GM18951 (cell line): ENCODE measurements around the gene RAD51B.

Experiments
- POLR2A ChIP-seq: IDR thresholded peaks from 4 replicates; pipeline ENCODE4 v1.6.1; 2011; ENCODE audit warnings: mild to moderate bottlenecking; ENCODE audit not compliant: insufficient read length, insufficient read depth; ENCODE audit errors: extremely low read depth
- in situ Hi-C: fragments of 300-500 bp; cut with MboI; formaldehyde crosslinking; loops from one replicate; pipeline ENCODE4 v1.12.0; 2022; ENCODE audit warnings: low sequenced_read_pairs, mixed read lengths, inconsistent platforms; ENCODE audit not compliant: unreplicated experiment

RAD51B gene

DNA sequence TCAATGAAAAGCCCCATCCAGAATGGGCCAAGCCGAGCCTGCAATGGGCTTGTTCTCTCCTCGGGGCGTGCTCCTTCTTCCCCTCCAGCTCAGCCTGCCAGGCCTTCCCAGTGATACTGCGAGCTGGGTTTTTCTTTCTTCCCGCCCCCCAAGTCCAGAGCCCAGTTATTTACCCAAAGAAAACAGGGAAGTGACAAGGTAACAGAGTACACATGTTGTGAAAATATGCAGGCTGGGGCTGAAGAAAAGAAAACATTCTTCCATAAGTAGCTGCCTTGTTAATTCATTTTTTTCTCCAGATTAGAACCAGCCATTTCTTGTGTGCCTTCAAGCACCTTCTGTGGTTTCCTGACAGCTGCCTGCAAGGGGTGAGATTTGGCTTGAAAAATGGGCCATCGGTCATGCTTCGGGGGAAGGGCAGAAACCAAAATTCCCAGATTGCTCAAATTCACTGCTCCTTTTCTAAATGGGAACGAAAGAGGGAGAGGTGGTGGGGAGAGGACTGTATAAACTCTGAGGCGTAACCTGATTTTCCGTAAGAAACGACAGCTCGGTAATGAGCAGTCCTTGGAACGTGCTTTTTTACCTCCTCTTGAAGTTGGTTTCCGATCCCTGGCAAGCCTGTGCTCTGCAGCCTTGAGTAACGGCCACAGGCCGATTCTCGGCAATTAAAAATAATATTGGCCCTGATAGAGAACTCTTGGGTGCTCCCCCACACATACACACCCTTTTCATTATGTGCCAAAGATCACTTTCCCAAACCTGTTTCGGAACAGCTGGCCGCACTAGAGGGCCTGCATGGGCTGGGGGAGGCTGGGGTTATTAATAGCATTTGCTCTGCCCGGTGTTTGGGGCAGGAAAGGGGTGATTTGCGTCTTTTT is 743.9 kb downstream of the RAD51B start:
- in situ Hi-C loops, result no loop called here
- no peak for TF ChIP-seq POLR2A

DNA sequence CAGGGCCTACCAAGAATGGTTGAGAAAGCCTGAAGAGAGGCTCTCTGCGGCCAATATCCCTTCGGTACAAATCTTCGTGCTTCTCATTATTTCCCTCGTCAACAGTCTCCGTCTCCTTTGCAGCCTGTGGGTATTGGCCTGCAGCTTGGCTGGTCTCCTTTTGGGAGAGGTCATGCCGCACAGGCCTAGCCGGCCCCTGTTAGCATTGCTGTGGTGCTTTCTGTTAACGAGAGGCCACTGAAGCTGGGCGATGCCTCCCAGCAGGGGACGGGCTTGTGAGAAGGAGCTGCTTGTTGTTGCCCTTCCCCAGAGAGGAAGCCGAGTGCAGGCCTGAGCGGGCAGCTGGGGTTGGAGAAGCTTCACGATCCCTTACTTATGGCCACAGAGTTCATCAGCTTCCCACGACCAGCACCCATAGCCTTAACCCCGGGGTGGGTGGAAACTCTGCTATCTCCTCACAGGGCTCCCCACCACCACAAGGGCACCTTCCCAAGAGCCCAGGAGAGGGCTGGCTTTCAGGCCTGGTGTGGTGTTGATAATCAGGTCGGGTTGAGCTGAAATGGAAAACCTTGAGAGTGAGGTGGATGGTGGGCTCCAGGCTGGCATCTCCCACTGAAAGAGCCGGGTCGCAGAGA is 744.7 kb downstream of the RAD51B start:
- no peak for TF ChIP-seq POLR2A
- in situ Hi-C loops, result no loop called here

DNA sequence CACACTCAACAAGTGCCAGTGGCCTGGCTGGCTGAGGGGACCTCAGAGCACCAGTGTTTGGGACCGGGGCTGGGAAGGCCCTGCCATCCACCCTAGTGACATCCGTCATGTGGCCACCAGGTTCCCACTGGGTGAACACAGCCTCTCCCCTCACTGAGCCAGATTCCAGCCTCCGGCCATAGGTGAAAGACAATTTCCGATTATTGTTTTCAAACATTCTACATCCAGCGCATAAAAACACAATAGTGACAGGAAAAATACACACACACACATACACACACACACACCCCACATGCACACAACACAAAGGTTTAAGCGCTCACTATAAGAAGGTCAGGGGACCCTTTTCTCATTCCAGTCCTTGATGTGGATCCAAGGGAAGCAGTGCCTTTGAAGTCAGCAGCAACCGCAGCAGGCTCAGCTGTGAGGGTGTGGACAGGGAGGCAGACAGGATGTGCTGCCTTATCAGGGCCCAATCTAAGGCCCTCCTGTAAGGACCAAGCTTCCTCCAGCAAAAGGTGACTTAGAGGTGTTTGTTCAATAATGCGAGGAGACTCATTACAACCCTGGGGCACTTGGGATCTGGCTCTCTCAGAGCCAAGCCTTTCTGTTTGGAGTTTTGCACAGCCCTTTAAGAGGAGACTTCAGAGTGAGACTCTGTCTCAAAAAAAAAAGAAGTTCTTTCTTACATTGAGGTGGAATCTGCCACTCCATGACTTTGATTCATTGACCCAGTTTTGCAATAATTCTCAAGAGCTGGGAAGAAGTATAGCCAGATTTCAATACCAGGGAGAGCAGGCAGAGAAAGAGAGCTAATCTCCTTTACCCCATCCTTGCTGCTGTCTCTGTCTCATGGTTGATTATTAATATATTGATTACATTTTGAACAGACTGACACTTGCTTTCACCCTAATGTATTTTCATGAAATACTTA is 745.5 kb downstream of the RAD51B start:
- in situ Hi-C loops, result no loop called here
- no peak for TF ChIP-seq POLR2A

DNA sequence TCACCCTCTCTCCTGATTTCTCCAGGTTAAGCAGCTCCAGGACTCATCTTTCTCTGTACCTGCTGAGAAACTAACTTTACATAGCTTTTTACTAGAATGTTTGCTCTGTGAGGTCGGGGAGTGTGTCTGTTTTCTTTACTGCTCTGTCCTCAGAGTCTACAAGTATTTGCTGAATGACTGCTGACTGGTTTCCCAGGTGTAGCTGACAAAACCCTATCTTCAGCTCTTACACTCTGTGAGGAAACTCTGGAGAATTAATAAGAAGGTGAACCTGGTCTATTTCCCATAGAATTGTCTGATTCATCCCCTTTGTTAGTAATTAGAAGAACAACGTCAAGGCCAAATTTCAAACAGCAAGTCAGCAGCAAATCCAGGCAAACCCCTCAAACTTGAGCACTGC is 746.5 kb downstream of the RAD51B start:
- in situ Hi-C loops, result no loop called here
- TF ChIP-seq POLR2A, result no peak

DNA sequence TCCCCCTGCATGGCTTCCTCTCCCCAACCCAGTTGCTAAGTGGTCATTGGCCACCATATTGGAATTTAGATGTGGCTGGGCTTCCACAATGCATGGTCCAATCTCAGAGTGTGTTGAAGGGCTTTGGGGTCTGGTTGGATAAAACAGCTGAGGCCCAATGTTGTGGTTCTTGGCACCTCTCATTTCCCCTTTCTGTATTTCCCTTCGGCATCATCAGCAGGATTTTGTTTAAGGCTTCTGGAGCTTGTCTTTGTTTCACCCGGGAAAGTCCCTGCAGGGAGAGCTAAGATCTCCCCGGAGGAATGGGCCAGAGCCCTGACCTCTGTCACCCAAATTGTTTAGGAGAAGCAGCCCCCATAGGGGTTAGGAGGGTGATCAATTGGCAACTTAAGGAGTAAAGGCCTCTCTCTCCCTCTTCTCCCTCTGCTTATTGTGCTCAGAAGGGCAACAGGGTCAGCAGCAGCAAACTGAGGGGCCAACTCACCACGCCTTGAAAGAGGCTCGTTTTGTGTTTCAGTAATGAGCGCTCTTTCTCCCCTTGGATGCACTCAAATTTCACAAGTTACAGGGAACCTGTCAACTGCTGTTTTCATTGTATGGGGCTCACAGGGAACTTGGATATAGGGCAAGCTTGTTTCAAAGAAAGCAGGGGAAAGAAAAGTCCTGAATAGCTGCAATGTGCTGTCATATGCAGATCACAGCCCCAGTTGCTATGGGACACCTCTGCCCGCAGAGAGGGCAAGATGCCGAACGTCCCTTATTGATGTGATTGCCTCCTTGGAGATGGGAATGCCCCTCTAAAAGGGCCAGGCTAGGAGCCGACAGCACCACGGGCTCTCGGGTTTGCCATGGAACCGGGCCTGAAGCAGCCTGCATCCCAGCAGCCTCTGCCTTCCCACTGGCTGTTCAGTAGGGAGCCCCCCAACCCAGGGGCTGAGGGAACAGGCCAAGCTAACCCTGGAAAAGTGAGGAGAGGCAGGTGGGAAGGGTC is 749.6 kb downstream of the RAD51B start:
- TF ChIP-seq POLR2A, result no peak
- in situ Hi-C loops, result no loop called here

DNA sequence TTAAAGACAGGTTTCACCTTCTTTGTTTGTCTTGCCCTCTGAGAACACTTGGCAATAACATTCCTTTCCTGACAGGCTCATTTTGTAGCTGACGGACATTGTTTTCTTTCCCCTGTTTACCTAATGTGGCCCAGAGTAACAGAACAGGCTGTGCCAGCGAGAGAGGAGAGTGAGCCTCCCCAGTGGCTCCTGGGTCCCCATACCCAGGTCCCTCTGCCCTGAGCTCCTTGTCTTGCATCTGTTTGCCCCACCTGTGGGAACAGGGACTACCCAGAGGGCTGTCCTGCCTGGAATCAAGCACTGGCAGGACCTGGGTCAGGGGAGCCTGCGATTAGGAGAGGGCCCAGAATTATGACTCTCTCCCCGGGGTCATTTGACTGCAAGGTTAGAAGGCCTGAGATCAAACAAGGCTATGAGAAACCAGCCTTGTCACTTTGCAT is 750.4 kb downstream of the RAD51B start:
- no peak for TF ChIP-seq POLR2A
- in situ Hi-C loops, result no loop called here

DNA sequence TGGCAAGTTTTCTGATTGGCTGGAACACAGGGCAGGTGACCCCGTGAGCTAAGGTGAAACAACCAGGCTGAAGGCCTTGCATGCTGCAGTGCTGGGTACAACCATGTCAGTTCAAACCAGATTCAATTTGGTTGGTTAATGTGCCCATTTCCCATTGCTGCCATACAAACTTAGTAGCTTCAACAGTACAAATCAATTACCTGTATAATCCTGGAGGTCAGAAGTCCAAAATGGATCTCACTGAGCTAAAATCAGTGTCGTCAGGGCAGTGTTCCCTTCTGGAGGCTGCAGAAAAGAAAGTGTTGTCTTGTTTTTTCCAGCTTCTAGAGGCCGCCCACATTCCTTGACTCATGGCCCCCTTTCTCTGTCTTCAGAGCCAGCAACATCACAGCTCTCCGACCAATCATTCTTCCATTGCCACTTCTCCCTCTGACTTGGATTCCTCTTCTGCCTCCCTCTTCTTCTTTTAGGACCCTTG is 751.6 kb downstream of the RAD51B start:
- no peak for TF ChIP-seq POLR2A
- in situ Hi-C loops, result no loop called here

DNA sequence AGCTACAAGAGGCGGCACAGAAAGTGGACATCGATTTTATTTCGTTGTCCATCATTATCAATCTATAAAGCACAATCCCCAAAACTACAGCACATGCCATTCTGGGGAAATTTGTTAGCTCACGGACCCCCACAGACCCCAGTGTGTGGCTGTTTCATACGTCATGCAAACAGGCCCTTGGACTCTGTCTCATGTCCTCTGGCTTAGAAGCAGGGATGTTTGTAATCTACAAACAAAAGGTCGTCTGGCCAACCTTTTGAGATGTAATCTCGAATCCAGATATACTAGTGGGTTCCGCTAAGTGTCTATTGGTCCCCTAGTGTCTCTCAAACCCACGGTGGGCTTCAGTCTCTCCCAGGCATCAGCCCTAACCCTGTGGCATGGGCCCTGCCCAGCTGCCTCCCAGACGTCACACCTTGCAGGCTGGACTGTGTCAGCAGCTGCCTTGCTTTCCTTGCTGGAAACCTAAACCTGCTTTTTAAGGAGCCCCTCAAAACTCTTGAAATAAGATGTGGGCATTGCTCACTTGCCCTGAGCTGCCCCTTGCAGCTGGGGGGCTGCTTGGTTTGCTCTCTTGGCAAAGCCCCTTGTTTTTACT is 752.4 kb downstream of the RAD51B start:
- TF ChIP-seq POLR2A, result no peak
- in situ Hi-C loops, result no loop called here

DNA sequence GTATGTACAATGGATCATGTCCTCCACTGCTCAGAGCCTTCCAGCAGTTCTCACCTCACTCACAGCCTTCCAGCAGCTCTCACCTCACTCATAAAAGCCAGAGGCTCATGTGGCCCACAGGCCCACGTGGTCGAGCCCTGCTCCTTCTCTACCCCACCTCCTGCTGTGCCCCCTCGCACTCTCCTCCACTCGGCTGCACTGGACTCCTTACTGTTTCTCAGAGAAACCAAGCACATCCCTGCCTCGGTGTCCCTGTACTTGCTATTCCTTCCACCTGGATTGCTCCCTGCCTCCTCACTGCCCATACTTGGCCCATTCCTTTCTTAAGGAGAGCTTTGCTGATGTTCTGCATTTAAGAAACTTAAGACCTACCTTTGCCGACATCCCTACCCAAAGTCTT is 753.5 kb downstream of the RAD51B start:
- TF ChIP-seq POLR2A, result no peak
- in situ Hi-C loops, result no loop called here

DNA sequence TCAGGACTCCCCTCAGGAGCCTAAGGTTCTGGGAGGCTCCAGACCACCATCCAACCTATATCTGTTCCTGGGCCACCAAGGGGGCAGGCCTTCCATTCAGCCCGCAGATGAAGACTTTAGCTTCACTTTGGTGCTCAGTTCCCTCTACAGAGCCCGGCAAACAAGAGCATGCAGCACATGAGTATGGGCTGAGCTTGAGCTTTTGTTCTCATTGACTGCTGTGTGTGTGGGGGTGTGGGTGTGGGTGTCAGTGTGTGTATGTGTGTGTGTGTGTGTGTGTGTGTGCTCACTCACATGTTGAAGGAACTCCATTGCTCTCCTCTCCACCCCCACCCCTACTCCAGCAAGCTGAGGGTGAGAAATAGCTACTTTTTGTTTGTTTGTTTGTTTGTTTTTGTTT is 754.1 kb downstream of the RAD51B start:
- TF ChIP-seq POLR2A, result no peak
- in situ Hi-C loops, result no loop called here

DNA sequence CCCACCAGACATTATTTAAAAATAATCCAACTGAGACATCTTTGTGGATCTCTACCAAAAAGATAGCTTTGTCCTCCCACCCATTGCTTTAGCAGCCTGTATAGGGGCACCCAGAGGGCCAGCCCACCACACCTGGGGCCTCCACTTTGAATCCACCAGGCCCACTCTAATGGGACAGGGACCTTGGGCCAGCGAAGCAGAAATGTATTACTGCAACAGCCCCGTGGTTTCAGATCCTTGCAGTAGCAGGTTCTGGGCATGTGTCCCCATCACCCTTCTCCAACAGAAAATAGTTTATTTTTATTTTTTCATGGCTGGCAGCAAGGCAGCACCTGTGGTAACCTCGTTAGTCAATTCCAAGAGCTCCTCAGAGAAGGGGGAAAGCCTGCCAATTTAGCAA is 754.9 kb downstream of the RAD51B start:
- in situ Hi-C loops, result no loop called here
- TF ChIP-seq POLR2A, result no peak

DNA sequence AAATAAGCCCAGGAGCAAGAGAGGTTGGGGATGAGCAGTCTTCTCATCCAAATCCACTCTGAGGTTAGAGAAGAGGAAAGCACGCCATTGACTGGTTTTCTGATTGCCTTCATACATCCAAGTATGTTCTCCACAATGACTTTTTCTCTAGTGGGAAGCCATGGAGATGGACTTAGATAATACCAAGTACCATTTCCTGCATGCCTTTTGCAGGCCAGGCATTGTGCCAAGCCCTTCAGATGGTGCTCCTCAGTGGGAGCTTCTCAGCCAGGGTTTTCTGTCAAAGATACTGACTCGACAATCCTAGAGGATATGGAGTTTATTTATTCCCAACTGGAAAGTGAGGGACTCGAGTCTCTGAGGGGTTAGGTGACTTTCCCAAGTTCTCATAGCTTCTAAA is 755.3 kb downstream of the RAD51B start:
- TF ChIP-seq POLR2A, result no peak
- in situ Hi-C loops, result no loop called here

DNA sequence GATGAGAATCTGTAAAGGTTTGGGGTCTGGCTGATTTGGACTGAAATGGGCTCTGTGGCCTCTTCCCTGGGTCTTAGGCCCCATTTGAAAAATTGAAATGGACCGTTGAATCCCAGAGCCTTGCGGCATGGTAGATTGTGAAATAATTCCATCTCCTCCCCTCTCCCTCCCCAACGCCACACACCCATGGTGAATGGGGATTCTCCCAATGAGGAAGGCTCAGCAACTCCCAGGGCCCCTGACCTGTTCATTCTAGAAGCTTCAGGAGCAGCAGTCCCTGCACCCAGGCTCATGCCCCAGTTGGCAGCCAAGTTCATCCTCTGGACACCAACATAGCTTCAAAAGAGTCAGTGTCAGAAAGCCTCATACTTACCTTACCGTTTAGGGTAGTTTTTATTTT is 755.8 kb downstream of the RAD51B start:
- no peak for TF ChIP-seq POLR2A
- in situ Hi-C loops, result no loop called here
